RPMI8226 (cell line): ENCODE measurements around the gene ZNRF2.
"Not testable (repeated sequence)": the region's sequence is repeated elsewhere in the genome, so short reads cannot be mapped to it uniquely, and the experiment has no call there.

ENCODE experiments used
- DNase-seq: peaks from one replicate; pipeline ENCODE4 v3.0.0-alpha.2; 2015

Gene ZNRF2

DNA sequence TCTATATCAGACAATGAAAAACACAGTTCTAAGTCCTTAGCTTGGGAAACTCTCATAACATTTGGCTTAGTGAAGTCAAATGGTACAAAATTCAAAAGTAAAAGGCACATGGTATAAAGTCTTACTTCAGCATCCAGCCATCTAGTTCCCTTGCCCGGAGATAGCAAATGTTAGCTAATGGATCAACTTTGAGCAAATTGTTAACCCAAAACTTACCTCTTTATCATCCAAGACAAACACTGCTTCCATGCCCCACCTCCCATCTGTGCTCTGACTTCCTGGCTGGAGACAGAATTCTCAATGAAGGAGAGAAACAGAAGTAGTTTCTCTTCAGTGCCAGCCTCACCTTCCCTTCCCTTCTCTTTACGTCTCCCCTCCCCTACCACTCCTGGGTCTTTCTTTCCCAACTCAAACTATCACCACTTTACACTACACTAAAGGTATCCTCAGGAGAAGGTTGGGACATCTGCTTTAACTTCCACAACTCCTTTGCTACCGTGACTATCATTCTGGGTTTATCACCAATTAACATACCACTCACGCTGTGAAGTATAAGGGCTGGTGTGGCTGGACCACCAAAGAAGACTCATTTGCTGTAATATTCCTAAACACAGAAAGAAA is 21.2 kb upstream of the ZNRF2 start:
- no peak for DNase-seq

DNA sequence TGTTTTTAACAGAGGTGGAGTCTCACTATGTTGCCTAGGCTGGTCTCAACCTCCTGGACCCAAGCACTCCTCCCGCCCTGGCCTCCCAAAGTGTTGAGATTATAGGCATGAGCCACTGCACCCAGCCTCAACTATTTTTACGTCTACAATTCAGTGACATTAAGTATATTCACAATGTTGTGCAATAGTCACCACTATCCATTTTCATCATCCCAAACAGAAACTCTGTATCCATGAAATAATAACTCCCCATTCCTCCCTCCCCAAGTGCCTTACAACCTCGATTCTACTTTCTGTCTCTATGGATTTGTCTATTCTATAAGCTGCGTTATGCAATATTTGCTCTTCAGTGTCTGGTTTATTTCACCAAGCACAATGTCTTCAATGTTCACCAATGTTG is 20.3 kb upstream of the ZNRF2 start:
- no peak for DNase-seq

DNA sequence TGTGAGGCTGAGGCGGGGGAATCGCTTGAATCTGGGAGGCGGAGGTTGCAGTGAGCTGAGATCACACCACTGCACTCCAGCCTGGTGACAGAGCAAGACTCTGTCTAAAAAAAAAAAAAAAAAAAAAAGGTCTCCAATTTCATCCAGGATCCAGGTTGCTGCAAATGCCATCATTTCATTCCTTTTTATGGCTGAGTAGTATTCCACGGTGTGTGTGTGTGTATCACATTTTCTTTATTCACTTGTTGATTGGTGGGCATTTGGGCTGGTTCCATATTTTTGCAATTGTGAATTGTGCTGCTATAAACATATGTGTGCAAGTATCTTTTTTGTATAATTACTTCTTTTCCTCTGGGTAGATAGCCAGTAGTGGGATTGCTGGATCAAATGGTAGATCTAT is 19.2 kb upstream of the ZNRF2 start:
- not testable (repeated sequence) for DNase-seq

DNA sequence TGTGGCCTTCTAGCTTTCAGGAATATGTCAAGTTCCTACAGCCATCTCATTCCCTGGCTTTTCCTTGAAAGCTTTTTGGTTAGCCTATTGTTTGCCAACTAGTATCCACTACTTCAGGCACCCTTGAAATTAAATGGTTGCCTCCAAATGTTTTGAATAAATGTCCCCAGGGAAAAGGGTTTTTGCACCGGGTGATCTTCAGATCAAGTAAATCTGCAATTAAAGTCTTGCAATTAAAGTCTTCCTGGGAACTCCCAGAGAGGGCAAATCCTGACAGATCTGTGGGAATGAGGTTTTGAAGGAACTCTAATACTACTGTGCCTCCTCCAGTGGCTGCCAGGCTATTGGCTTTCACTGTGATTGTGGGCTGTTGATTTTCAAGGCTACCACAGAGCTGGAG is 17.7 kb upstream of the ZNRF2 start:
- DNase-seq = no peak

DNA sequence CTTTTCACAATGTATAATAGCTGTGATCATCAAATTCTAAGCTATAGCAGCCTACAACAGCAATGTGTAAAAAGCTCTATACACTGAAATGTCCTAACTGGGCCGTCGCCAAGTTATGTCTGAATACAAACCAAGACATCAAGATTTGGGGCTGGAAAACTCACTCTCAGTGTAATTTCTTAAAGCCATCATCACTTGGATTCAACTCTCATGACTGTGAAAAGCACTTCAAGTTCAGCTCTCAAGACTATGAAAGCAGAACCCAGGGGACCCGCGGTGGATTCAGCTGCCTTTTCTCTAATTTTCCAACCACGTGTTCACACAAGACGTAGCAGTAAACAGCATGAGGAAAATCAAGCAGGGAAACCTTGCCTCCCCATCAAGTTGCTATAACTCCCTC is 15.8 kb upstream of the ZNRF2 start:
- DNase-seq = no peak

DNA sequence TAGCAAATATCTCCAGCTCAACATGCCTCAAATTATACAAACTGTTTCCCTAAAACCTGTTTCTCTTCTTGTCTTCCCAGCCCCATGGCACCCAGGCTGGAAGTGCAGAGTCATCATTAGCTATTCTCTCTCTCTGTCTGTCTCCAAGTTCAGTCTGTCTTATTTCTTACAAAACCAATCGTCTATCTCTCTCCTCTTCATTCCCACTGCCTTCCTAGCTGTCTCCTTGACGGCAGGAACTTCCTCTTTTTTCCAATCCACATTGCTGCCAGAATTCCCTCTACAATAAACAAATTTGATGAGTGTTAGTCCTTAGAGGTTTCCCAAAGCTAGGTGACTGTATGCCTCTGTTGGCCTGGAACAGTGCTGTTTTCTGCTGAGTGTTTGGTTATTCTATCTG is 14.9 kb upstream of the ZNRF2 start:
- no peak for DNase-seq

DNA sequence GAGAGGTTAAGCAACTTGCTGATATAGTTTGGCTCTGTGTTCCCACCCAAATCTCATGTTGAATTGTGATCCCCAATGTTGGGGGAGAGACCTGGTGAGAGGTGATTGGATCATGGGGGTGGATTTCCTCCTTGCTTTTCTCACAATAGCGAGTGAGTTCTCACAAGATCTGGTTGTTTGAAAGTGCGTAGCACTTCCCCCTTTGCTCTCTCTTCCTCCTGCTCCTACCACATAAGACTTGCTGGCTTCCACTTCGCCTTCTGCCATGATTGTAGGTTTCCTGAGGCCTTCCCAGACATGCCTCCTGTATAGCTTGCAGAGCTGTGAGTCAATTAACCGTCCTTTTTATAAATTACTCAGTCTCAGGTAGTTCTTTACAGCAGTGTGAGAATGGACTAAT is 13.5 kb upstream of the ZNRF2 start:
- DNase-seq = no peak

DNA sequence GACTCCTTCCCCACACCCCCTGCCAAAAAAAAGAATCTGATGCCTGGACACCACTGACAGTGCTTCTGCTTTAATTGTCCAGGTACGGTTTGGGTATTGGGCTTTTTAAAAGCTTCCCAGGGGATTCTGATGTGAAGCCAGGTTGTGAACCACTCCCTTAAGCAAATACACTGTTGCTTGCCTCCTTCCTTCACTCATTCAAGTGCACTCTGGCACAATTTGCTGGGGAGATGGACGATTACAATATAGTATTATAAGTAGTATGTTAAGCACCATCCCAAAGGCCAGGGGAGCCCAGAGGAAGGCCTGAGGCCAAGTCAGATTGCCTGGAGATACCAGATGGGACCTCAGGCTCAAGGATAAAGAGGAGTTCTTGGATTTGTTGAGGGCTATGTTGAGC is 12.3 kb upstream of the ZNRF2 start:
- DNase-seq = no peak

DNA sequence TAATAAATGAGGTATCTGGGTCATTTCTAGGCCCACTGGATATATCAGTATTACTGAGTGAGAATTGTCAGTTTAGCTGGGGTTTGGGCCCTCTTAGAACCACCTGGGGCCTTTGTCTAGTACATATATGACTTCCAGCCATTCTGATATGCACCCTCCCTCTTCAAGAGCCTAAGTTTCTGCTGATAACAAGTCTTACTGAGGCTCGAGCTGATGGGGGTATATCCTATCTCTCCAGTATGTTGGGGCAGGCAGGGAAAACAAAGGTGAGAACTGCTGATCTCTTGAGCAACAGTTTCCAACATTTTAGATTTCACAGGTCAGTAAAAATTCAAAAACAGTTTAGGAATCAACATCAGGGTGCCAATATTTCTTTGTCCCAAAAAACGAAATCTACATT is 10.8 kb upstream of the ZNRF2 start:
- no peak for DNase-seq

DNA sequence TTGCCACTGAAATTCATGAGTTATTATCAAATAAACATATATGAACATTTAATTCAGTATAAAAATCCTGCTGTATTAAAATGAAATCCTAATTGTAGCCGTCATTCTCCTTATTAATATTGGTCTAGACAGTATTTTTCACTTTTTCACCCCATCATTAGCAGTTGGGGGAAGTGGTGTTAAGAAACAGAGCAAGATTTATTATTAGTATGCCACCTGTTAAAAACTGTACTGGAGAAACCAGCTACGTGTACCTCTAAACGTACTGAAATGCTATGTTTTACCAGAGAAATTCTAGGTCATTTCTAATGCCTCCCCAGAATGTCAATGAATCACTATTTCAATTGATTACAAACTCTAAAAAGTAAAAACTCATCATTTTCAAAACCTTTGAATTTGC is 9.8 kb upstream of the ZNRF2 start:
- no peak for DNase-seq

DNA sequence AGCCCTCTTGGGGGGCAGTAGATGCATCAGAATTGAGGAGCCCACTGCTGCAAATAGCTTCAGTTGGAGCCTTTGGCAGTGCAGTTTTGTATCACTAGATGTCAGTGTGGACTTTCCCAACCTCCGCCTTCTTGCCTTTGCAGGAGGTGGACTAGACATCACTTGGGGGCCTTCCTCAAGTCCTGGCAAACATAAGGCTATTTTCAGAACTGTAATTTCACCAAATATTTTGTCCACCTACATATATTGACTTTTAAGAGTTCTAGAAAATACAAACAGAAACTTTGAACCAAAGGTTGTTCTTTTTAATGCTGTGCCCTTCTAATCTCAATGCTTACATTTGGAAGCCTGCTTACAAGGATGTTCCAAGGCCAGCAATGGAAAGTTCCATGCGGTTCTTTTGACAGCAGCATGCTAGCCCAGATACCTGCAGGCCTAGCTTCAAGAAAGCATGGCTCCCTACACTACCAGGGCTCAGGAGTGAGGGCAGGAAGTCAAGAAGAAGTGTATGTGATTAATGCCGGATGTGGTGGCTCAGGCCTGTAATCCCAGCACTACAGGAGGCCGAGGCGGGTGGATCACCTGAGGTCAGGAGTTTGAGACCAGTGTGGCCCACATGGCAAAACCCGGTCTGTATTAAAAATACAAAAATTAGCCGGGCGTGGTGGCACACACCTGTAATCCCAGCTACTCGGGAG is 8.0 kb upstream of the ZNRF2 start:
- peak; percentile 71 for DNase-seq

DNA sequence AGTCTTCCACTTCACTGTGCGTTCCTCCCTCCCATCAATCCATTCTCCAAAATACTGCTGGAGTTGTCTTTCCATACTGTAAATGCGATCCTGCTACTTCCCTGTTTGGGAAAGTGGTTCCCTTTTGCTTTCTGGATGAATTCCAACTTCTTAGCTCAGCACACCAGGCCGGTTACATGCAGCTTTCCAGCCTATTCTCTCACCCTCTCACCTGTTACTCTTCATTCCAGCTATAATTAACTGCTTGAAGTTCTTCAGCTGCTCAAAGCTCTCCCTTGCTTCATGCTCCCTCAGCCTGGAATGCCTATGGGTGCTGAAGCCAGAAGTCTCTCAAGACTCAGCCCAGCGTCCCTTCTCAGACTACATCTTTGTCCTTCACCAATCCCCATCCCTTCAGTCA is 6.0 kb upstream of the ZNRF2 start:
- no peak for DNase-seq

DNA sequence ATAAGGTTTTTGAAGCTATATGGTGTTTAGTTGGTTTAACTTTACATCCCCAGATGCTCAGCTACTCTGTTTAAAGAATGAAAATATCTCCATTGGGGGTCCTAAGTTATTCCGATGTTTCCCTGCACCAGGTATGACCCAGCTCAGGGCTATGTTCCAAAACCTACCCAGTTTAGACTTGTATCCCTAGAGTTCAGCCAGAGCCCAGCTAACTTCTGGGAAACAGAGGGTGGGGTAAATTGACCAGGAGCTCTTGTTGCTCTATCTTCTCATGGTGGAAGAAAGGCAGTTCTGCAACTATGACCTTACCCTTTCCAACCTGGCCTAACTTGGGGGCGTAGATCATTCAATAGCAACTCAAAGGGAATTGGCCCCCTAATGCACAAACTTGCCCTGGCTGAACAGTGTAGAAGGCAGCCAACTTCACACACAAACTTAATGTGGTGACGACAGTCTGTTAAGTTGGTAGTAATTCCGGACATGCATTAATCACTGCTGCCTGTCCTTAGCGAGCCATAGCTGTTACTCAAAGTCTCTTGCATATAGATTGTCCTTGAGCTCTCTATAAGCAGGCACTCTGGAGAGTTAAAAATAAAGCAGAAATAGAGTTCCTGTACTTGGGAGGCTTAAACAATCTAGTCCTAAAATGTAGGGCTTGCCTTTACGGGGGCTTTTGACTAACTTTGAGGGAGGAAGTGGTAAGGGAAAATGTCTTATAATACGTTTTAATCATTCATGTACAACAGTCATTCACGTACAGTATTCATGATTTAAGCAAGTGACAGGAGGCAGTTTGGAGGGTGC is 5.3 kb upstream of the ZNRF2 start:
- no peak for DNase-seq

DNA sequence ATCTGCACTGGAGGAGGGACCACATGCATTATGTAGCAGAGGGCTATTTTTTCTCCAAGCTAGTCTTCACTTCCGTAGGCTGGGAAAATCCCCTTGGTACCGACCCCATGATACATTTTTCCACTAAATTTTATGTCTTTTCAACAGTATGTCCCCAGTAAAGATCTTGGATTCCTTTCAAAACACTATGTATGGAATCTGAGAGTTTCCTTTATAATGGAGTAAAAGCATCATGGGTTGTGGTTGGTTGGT is 4.8 kb upstream of the ZNRF2 start:
- DNase-seq = no peak

DNA sequence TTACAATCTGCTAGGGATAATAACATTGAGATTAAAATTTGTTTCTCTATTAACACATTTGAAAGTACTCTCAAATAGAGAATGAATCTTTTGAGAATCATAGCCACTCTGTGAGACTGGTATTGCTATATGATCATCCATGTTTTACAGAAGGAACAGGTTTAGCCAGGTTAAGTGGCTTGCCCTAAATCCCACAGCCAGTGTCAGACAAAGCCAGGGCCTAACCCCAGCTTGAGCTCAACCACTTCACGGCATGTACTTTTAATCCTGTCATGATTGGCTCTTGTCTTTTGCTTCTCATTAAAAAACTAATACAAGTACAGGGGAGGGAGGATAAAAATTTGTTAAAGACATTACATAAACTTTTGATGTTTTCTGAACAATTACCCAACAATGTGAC is 3.8 kb upstream of the ZNRF2 start:
- no peak for DNase-seq

DNA sequence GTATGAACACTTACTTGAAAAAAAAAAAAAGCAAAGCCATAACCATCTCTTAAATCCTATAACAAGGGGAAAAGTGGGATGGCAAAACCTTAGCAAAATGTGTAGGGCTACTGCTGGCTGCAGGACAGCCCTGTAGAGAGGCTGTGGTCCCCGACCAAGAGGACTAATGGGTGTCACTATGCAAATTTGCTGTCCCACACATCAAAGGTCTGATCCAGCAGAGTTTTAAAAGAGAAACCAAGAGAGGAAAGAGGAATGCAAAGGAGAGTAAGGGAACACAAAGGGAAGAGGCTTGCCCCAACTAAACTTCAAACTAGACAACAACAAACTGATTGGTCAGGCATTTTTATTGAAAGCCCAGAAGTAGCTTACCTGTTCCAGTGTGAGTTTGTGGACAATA is 3.1 kb upstream of the ZNRF2 start:
- no peak for DNase-seq

DNA sequence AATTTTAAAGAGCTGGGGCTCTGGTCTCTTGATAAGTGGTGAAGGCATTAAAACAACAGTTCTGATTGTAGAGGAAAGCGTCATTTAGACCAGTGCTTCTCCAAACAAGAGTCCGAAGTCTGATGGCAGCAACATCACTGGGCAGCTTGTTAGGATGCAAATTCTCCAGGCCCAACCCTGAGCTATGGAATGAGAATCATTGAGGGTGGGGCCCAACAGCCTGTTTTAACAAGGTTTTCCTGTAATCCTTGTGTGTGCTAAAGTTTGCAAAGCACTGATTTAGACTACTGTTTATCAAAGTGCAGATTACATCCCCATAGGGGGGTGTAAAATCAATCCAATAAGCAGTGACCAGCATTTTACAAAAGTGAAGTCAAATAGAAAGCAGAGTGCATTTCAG is 2.6 kb upstream of the ZNRF2 start:
- no peak for DNase-seq

DNA sequence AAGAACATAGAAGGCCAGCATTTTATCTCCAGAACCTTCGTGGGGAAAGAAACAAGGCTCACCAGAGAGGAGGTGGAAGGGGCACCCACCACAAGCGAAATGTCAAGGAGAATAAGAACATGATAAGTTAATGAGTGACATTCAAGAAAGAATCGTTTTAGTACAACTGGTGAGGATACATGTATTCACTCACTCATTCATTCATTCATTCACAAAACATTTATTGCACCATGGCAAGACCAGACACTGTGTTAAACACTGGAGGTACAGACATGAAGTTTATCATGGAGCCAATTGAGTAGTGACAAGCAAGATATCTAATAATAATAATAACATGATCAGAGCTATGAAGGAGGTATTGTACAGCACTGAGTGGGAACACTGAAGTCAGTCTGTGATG is 1.7 kb upstream of the ZNRF2 start:
- DNase-seq = no peak

DNA sequence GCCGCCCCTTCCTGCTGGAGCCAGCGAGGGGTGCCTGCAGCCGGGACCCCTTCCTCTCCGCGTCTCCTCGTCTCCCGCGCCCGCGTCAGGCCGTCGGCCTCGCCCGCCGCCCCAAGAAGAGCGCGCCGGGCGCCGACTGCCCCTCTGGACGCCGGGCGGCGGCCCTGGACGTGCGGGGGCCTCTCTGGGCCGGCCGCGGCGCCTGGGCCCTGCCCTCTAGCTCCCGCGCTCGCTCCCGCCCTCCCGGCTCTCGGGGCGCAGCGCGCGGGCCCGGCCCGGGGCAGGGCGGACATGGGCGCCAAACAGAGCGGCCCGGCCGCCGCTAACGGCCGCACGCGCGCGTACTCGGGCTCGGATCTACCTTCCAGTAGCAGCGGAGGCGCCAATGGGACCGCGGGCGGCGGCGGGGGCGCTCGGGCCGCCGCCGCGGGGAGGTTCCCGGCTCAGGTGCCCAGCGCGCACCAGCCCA is 704 bp downstream of the ZNRF2 start:
- no peak for DNase-seq

DNA sequence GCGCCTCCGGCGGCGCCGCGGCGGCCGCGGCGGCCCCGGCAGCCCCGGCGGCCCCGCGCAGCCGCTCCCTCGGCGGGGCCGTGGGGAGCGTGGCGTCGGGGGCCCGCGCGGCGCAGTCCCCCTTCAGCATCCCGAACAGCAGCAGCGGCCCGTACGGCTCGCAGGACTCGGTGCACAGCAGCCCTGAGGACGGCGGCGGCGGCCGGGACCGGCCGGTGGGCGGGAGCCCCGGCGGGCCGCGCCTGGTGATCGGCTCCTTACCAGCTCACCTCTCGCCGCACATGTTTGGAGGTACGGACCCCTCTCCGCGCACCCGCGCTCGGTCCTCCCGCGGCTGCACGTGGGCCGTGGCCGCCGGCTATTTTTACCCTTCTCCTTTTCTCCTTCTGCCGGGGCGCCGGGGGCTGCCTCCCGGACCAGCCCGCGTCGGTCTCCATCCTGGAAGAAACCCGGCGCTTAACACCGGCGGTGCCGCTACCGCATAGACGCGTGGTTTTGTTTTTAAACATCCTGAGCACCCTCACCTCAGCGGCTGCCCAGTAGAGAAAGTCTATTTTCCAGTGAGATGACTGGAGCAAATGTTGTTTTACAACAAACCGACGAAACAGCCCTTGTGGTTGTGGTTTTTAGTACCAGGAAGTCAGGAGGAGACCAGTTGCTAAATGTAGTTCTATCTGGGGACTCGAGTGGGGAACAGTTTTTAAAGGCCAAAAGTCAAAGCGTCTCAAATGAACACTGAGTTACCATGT is 1.3 kb downstream of the ZNRF2 start:
- DNase-seq = peak; percentile 80

DNA sequence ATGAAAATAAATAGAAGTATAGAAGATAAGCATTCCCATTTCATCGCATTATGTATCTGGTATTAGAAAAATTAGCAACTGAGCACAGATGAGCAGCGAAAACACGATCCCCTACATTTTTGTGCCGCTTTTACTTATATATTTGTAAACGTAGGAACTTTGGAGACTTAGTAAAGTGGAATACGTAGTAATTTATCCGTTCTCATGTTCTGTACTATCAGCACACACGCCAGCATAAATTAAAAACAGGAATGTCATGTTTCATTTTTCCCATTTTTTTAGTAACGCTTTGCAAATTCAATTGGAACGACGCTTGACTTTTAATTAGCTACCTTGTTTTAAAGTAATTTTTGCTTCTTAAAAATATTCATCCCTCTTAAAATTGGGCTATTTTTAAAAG is 2.4 kb downstream of the ZNRF2 start:
- DNase-seq = no peak

DNA sequence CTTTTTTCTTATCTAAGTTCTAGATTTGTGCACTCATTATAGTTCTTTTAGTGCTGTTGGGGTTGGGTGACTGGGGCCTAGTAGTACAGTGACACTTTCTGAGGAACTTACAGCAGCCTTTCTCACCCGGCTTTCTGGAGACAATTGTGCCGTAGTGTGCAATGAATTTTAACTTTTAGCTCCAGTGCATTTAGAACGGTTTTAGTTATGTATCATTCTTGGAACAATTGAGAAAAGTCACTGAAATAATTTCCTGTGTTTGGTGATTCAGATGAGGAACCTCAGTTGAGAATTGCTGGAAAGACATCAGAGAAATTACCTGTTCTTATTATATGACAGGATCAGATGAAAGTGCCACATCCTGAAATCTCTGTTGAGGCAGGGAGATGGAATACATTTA is 3.2 kb downstream of the ZNRF2 start:
- DNase-seq = not testable (repeated sequence)

DNA sequence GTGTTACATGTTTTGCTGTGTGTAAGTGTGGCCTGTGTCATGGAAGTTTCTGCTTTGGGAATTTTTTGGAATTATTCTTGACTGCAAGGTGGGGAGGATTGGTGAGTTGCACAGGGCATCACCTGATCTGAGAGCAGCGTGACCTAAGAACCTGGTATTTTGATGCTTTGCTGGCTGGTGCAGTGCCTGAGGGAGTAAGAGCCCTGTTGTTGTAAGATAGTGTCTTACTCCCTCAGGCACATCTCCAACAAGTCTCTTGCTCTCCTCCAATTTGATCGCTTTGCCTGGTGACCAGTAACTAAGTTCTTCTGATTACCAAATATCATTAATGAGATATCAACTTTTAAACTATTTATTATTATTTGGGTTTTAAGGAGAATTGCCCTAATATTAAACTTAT is 5.2 kb downstream of the ZNRF2 start:
- peak; percentile 41 for DNase-seq

DNA sequence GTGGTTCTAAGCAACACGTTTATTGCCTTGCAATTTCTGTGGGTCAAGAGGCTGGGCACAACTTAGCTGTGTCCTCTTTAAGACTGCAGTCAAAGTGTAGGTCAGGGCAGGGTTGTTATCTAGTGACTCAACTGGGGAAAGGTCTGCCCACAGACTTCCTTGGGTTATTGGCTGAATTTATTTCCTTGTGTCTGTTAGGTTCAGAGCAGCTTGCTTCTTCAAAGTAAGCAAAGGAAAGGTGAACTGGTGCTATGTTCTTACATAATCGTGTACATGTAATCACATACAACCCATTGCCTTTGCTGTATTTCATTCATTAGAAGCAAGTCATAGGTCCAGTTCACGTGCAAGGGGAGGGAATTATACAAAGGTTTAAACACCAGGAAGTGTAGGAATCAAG is 5.9 kb downstream of the ZNRF2 start:
- DNase-seq = peak; percentile 67
